Fibroblast of the conjunctiva (primary cell): ENCODE results near the gene CRTAC1.

Experiments
- DNase-seq: peaks from one replicate; pipeline ENCODE4 v3.0.0-alpha.2; 2010; ENCODE audit warnings: low read depth

CRTAC1 gene

DNA sequence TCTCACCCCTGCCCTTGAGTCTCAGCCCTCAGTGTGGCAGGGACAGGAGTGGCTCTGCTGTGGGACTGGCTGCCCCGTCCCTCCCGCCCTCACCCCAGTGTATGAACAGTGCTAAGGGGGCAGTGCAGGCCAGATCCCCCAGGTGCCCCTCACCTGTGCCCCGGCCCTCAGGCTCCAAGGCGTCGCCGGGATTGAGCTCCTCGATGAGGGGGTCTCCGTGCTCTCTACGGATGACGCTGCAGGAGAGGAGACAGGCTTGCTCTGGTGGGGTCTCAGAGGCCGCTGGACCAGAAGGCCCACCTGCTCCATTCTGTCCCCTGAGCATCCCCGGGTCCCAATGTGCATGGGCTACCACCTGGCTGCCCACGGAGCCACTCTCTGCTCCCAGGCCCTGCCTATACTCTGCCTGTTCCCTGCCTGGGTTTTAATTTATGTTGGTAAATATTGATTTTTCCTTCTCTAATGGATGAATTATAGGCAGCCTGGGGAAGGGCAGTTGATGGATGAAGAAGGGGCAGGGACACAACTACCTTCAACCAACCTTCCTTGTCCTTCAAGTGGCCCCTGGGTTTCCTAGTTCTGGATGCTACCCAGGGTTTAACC, 133.6 kb downstream of the CRTAC1 start:
- no peak for DNase-seq

DNA sequence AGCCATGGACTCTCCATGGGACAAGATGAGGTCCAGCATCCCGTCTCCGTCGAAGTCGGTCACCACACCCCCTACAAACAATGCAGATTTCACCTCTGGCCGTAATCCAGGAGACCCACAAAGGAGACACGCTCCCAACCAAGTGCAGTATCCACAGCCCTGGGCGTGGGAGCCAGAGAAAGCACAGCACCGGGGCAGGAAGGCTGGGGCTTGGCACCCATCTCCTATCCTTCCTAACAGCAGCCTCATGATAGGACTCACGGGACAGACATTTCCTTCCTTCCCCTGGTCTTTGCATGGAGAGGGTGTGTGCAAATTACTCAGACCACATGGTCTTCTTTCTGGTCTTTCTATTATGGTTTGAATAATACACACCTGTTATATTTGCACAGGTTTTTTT, 134.5 kb downstream of the CRTAC1 start:
- no peak for DNase-seq

GRCh38 chr10:97895084-97895483, 135.3 kb downstream of the CRTAC1 start:
- no peak for DNase-seq

- DNase-seq: no peak
Measured at GRCh38 chr10:97894092-97894491, 136.3 kb downstream of the CRTAC1 start.

- DNase-seq: no peak
Measured at GRCh38 chr10:97892939-97893338, 137.5 kb downstream of the CRTAC1 start.

DNA sequence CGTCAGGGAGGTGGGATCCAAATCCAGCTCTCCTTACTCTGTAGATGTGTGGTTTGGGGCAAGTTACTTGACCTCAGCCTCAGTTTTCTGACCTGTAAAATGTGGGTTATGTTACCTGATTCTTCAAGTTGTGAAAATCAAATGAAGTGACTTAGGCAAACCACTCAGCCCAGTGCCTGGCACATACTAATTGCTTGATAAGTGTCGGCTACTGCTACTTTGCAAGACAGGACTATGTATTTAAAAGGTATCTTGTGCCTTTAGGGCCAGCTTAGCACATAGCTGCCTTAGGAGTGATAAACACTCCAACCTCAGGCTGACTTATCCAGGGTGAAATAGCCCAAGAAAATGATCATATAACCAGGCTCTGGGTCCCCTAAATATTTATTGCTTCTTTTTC, 137.9 kb downstream of the CRTAC1 start:
- DNase-seq: no peak

GRCh38 chr10:97891497-97892167, 138.8 kb downstream of the CRTAC1 start:
- no peak for DNase-seq

DNA sequence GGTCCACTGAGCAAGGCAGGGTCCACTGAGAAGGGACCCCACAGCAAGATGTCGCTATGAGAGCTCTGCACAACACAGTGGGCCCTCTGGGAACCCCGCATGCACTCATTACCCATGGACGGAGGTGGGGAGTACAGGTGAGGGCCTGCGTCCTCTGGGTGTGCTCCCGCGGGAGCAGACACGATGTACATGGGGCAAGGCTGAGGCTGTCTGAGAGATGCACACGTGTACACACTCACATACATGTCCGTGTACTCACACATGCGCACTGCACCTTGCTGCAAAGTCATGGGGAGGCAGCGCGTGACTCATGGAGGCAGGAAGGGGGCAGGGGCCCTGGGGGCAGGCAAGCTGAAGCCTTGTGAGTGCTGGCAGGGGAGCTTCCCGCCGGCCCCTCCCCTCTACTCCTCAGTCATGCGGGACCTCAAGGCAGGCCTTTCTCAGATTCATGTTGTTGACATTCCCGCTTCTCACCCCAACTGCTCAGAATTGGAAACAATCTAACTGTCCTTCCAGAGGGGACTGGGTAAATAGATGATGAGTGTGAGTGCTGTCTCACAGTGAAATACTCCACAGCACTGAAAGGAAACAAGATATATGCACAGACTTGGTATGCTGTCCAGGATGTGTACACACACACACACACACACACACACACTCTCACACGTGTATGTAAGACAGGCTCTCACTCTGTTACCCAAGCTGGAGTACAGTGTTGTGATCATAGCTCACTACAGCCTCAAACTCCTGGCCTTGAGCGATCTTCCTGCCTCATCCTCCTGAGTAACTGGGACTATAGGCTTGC, 140.8 kb downstream of the CRTAC1 start:
- DNase-seq: peak; percentile 67

- peak; percentile 48 for DNase-seq
Measured at GRCh38 chr10:97888641-97889262, 141.7 kb downstream of the CRTAC1 start.

GRCh38 chr10:97888134-97888533, 142.3 kb downstream of the CRTAC1 start:
- DNase-seq: no peak

GRCh38 chr10:97887399-97887798, 143.0 kb downstream of the CRTAC1 start:
- DNase-seq: no peak

DNA sequence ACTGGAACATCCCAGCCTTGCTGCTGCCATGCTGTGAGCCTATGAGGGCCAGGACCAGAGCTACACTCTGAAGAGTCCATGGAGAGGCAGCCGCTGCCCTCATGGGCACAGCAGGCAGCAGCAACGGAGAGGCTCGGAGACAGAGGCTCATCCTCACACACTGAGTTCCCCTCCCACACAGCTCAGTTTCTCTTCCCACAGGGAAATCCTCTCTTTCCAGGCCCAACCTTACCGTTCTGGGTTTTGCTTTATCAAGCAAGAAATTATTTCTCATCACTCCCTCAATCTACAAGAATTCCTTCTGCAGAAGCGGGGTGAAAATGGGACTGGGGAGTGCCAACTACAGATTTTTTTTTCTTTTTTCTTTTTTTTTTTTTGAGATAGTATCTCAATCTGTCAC, 144.1 kb downstream of the CRTAC1 start:
- DNase-seq: no peak

DNA sequence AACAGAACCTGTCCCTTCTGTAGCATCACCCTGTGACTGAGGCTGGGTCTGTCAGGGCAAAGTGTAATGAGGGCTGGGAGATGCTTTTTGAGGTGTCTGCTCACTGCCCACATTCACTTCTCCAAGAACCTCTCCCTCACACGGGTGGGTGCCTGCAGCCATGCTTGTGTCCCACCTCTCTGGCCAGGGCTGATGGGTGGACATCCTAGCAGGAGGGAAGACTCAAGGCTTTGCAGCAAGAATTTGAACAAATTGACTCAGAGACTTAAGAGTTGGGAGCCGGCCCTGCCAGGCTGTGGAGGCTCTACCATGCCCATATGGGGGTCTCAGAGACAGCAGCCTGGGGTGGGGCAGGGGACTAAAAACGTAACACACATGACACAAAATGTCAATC, 147.3 kb downstream of the CRTAC1 start:
- DNase-seq: no peak

DNA sequence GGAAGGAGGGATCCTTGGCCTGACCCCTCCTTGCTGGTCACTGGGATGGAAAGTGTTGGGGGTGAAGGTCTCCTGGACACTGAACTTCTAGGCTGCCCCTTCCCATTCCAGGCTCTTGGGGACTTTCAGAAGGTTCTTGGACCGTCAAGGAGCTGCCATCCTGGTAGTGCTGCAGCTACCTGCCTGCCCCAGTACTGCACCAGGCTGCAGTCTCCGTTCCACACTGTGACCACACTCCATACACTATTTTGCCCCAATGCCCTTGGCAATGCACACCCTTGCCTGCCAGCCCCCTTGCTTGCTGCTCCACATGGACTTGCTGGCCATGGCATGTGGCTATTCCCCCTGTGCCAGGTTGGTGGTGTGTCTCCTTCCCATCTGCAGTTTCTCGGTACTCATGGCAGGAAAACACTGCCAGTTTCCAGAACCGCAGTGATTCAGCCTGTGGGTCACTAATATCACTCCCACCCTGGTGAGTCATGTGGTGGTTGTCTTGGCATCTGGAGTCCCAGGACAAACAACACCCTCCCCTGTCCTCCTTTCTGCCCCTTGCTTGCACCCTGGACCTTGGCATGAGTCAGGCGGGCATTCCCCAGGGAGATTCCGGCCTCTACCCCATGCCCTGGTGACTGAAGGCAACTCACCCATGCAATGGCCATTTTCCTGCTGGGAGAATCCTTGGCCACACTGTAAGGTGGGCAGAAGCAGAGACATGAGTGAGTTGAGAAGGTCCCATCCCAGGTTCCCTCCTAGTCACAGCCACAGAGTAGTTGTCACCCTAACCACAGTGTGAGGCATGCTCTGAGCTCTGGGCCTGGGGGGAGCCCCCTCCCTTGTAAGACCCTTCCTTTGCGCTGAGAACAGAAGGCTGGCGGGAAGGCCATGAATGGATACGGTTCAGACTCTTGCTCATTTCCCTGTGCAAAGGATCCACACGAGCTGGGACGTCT, 148.0 kb downstream of the CRTAC1 start:
- peak; percentile 53 for DNase-seq

DNA sequence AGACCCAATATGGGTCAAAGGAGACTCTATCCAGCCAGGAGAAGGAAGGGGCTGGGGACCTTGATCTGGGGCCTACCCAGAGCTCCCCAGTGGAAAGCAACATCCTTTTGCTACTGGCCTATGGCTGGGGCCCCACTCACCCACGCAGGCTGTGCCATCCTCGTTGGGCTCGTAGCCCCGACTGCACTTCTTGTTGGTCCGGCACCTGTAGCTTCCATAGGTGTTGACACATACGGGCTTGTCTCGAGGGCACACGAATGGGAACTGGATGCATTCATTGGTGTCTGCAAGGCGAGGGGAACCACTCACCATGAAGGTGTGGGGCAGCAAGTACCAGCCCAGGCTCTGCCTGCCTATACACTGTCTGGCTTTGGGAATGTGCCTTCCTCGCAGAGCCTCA, 150.3 kb downstream of the CRTAC1 start:
- no peak for DNase-seq

GRCh38 chr10:97879241-97879640, 151.2 kb downstream of the CRTAC1 start:
- DNase-seq: no peak

DNA sequence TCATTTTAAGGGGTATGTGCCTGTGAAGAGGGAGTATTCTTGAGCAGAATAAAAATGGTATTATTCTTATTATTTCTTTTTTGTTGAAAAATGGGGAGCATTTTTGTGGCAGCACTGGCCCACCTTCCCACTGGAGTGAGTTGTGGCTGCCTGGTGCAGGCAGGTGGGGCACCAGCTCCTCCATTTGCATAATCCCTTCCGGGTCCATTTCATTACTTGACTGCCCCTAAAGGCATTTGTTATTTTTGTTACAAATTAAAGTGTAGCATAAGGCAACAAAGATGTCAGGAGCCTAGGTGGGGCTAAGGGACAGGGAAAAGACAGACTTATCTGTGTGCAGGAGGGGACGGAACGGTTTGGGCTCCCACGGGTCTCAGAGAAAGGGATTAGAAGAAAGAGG, 154.0 kb downstream of the CRTAC1 start:
- no peak for DNase-seq

DNA sequence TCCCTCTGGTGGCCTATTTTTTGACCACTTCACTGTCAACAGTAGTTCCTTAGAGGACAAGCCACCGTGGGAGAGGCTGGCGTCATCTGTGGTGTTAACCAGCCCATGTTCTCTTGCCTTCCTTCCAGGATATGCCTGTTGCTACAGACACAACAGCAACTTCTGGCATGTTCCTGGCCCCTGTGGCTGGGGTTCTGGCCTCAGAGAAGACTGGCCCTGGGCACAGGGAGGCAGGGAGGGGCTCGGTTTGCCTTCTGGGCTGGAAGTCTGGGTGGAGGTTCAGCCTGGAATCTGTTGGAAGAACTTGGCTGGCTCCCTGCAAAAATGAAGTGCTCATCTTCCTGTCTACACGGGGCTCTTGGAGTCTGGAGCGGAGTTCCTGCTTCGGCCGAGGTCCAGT, 155.0 kb downstream of the CRTAC1 start:
- no peak for DNase-seq

DNA sequence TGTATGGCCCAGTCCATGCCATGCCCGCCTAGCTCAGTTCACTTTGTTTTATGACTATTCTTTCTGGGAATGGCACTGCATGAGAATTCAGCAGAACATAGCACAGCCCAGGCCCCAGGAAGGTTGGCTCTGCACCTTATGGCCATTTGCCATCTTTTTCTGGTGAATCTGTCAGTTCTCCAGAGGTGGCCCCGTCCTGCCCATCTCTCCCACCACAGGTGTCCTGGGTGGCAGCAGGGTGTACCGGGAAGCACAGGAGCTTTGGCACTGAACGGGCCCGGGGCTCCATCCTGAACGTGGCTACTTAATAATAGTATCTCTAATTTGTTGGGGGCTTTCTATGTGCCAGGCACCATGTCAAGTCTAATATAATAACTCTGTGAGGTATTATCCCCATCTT, 156.1 kb downstream of the CRTAC1 start:
- no peak for DNase-seq

GRCh38 chr10:97873569-97873968, 156.9 kb downstream of the CRTAC1 start:
- no peak for DNase-seq

DNA sequence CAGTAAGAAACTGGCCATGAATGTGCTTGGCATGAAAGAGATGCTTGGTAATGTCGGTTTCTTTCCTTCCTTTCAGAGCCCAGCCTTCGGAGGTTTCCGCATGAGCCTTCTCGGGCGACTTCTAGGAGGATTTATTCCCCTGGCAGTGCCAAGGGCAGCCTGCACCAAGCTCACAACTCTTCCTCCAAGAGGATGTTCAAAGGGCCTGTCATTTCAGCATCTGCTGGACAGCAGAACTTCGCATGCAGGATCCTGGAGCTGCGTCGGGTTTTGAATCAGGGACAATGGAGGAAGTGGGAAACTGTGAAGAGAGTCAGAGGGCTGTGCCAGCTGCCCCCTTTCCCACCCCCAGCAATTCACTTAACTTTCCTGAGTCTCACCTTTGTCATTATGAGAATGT, 159.4 kb downstream of the CRTAC1 start:
- no peak for DNase-seq
